Smooth muscle cell (in vitro differentiated cells): ENCODE results near the gene ZNF699. TPM values are rescaled to one million over a fixed set of nuclear protein-coding genes. Genes with fewer than 3 reads are reported as not detected.

Experiments
- DNase-seq: peaks from one replicate; lab custom pipeline; 2025; ENCODE audit not compliant: unreplicated experiment; lab: John Stamatoyannopoulos, UW
- H2AFZ ChIP-seq: fragments of 200-600 bp; sonication (generic); 2 replicates; pipeline ENCODE4 v1.6.0; 2016; ENCODE audit warnings: antibody characterized with exemption, low read depth, mild to moderate bottlenecking
- H3F3A ChIP-seq: fragments of 200-600 bp; sonication (generic); 2 replicates; pipeline ENCODE4 v1.6.0; 2017; ENCODE audit warnings: antibody characterized with exemption, low read depth
- H3K27ac ChIP-seq: fragments of 200-600 bp; sonication (generic); 2 replicates; pipeline ENCODE4 v1.5.1; 2016; ENCODE audit warnings: low read depth, mild to moderate bottlenecking
- H3K27me3 ChIP-seq: fragments of 200-600 bp; sonication (generic); 2 replicates; pipeline ENCODE4 v1.6.1; 2016; ENCODE audit warnings: low read depth, mild to moderate bottlenecking
- H3K36me3 ChIP-seq: fragments of 200-600 bp; sonication (generic); 2 replicates; pipeline ENCODE4 v1.5.1; 2016; ENCODE audit warnings: low read depth
- H3K4me1 ChIP-seq: fragments of 200-600 bp; sonication (generic); 2 replicates; pipeline ENCODE4 v1.5.1; 2016; ENCODE audit warnings: low read depth
- H3K4me2 ChIP-seq: fragments of 200-600 bp; sonication (generic); 2 replicates; pipeline ENCODE4 v1.6.0; 2016; ENCODE audit warnings: mild to moderate bottlenecking
- H3K4me3 ChIP-seq: fragments of 200-600 bp; sonication (generic); 2 replicates; pipeline ENCODE4 v1.5.1; 2016; ENCODE audit warnings: mild to moderate bottlenecking
- H3K79me2 ChIP-seq: fragments of 200-600 bp; sonication (generic); 2 replicates; pipeline ENCODE4 v1.6.0; 2016; ENCODE audit warnings: low read depth, mild to moderate bottlenecking
- H3K9ac ChIP-seq: fragments of 200-600 bp; sonication (generic); 2 replicates; pipeline ENCODE4 v1.6.0; 2016; ENCODE audit warnings: low read depth
- H3K9me3 ChIP-seq: fragments of 200-600 bp; sonication (generic); replicated peaks from 2 replicates; pipeline ENCODE4 v1.5.1; 2016; ENCODE audit warnings: low read depth
- H4K20me1 ChIP-seq: fragments of 200-600 bp; sonication (generic); 2 replicates; pipeline ENCODE4 v1.6.0; 2016; ENCODE audit warnings: low read depth
- CTCF ChIP-seq: fragments of 200-600 bp; sonication (generic); IDR thresholded peaks from 2 replicates; pipeline ENCODE4 v1.5.1; 2017; ENCODE audit warnings: borderline replicate concordance, mild to moderate bottlenecking, antibody characterized with exemption; ENCODE audit not compliant: insufficient read depth, poor library complexity, severe bottlenecking
- WGBS: methylation state at CpG from one replicate; pipeline ENCODE4 v1.1.7; 2016; ENCODE audit warnings: low lambda C conversion rate; 5-methylcytosine and 5-hydroxymethylcytosine counted together
- polyA plus RNA-seq: library from polyadenylated mRNA; unstranded; fragments of >200 nt; fragmentation: Nextera tagmentation; extraction: Ambion mirVana; gene quantifications from 2 replicates; pipeline ENCODE4 v1.2.1, GENCODE V29; 2016
- total RNA-seq: library from RNA; depleted of rRNA; stranded (reverse); fragments of >200 nt; gene quantifications from 2 replicates; pipeline ENCODE4 v1.2.3, GENCODE V29; 2014

The ZNF699 gene
- total and polyA plus RNA-seq, 2 experiments from 2014 or later, result 3.5 to 6.3 TPM

GRCh38 chr19:9250630-9251029 is 59.0 kb downstream of the ZNF699 start, which contains the start of gene OR7E24:
Gene OR7E24 (plus strand): TSS chr19:9250930. CDS start chr19:9251044, 114 bp downstream.
- H3K4me2 ChIP-seq, result no peak within 1 kb of the TSS
- WGBS, result 74% methylated on average over 1 of the region's 1 CpG
- H2AFZ ChIP-seq, result no peak within 1 kb of the TSS
- H3K27me3 ChIP-seq, result no peaks in the 10 kb centered on the region
- H3K9ac ChIP-seq, result no peak within 1 kb of the TSS
- DNase-seq, result no peak
- no peak within 1 kb of the TSS for H3K4me3 ChIP-seq
- no peaks in the 10 kb centered on the region for H3K79me2 ChIP-seq
- H4K20me1 ChIP-seq, result no peaks in the 10 kb centered on the region
- H3K9me3 ChIP-seq, result no peaks in the 10 kb centered on the region
- no peaks in the 10 kb centered on the region for H3K36me3 ChIP-seq
- no peak for TF ChIP-seq CTCF
- no peaks in the 10 kb centered on the region for H3F3A ChIP-seq
- no peak within 1 kb of the TSS for H3K27ac ChIP-seq
- H3K4me1 ChIP-seq, result no peaks in the 10 kb centered on the region

Other genes starting within 250 kb of the ZNF699 start
- gene OR1M1, start 222.8 kb downstream of the ZNF699 start, total RNA-seq, result not detected in 2 replicates
- not detected in 2 replicates for gene OR1M1, start 222.8 kb downstream of the ZNF699 start, polyA plus RNA-seq
- not detected in 2 replicates for gene OR7G2, start 202.4 kb downstream of the ZNF699 start, total RNA-seq
- not detected in 2 replicates for gene OR7G2, start 202.4 kb downstream of the ZNF699 start, polyA plus RNA-seq
- not detected in 2 replicates for gene OR7G1, start 194.1 kb downstream of the ZNF699 start, total RNA-seq
- not detected in 2 replicates for gene OR7G1, start 194.1 kb downstream of the ZNF699 start, polyA plus RNA-seq
- not detected in 2 replicates for gene OR7G3, start 182.9 kb downstream of the ZNF699 start, total RNA-seq
- gene OR7G3, start 182.9 kb downstream of the ZNF699 start, polyA plus RNA-seq, result not detected in 2 replicates
- 19.0 and 23.8 TPM in 2 replicates for gene ZNF317, start 169.4 kb downstream of the ZNF699 start, total RNA-seq
- gene ZNF317, start 169.4 kb downstream of the ZNF699 start, polyA plus RNA-seq, result 19.6 and 22.1 TPM in 2 replicates
- 0.04 and 0.67 TPM in 2 replicates for gene OR7D2, start 130.9 kb downstream of the ZNF699 start, total RNA-seq
- 0.18 and 0.22 TPM in 2 replicates for gene OR7D2, start 130.9 kb downstream of the ZNF699 start, polyA plus RNA-seq
- not detected in 2 replicates for gene OR7D4, start 90.2 kb downstream of the ZNF699 start, total RNA-seq
- gene OR7D4, start 90.2 kb downstream of the ZNF699 start, polyA plus RNA-seq, result not detected in 2 replicates
- not detected in 2 replicates for gene OR7E24, start 58.9 kb downstream of the ZNF699 start, total RNA-seq
- not detected in 2 replicates for gene OR7E24, start 58.9 kb downstream of the ZNF699 start, polyA plus RNA-seq
- gene ZNF559, start 14.3 kb upstream of the ZNF699 start, total RNA-seq, result 22.8 and 23.8 TPM in 2 replicates
- gene ZNF559, start 14.3 kb upstream of the ZNF699 start, polyA plus RNA-seq, result 7.8 and 8.9 TPM in 2 replicates
- 4.8 and 5.3 TPM in 2 replicates for gene ZNF177, start 53.2 kb upstream of the ZNF699 start, total RNA-seq
- gene ZNF177, start 53.2 kb upstream of the ZNF699 start, polyA plus RNA-seq, result 2.4 and 2.8 TPM in 2 replicates
- 19.6 and 56.6 TPM in 2 replicates for gene ZNF266, start 125.7 kb upstream of the ZNF699 start, total RNA-seq
- 8.9 and 11.5 TPM in 2 replicates for gene ZNF266, start 125.7 kb upstream of the ZNF699 start, polyA plus RNA-seq
- gene ZNF560, start 188.8 kb upstream of the ZNF699 start, total RNA-seq, result not detected in 2 replicates
- gene ZNF560, start 188.8 kb upstream of the ZNF699 start, polyA plus RNA-seq, result not detected in 2 replicates
- gene ZNF426, start 228.8 kb upstream of the ZNF699 start, total RNA-seq, result 13.2 and 21.0 TPM in 2 replicates
- 8.1 and 12.7 TPM in 2 replicates for gene ZNF426, start 228.8 kb upstream of the ZNF699 start, polyA plus RNA-seq